ENCODE results near the gene NLRP4.

- TF ChIP-seq POLR2A (IDR thresholded peaks at IDR 0.05; ENCODE audit: control extremely low read depth in 1 of 2, low read depth in 2 of 2, low read length in 2 of 2), result no peak
- no peak for TF ChIP-seq SP1 (IDR thresholded peaks at IDR 0.05; ENCODE audit: low read depth, low read length)
- TF ChIP-seq MAX (IDR thresholded peaks at IDR 0.05), result no peak
- TF ChIP-seq BCL11A (IDR thresholded peaks at IDR 0.05; ENCODE audit: low read depth in 2 of 2, low read length in 2 of 2), result no peak
- TF ChIP-seq, protein P1, sequence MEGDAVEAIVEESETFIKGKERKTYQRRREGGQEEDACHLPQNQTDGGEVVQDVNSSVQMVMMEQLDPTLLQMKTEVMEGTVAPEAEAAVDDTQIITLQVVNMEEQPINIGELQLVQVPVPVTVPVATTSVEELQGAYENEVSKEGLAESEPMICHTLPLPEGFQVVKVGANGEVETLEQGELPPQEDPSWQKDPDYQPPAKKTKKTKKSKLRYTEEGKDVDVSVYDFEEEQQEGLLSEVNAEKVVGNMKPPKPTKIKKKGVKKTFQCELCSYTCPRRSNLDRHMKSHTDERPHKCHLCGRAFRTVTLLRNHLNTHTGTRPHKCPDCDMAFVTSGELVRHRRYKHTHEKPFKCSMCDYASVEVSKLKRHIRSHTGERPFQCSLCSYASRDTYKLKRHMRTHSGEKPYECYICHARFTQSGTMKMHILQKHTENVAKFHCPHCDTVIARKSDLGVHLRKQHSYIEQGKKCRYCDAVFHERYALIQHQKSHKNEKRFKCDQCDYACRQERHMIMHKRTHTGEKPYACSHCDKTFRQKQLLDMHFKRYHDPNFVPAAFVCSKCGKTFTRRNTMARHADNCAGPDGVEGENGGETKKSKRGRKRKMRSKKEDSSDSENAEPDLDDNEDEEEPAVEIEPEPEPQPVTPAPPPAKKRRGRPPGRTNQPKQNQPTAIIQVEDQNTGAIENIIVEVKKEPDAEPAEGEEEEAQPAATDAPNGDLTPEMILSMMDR (IDR thresholded peaks at IDR 0.05; ENCODE audit: control extremely low read depth in 1 of 3, insufficient read depth in 1 of 3, low read depth in 1 of 3, low read length in 3 of 3), result no peak
- TF ChIP-seq CHD2 (IDR thresholded peaks at IDR 0.05; ENCODE audit: low read length), result no peak
- TF ChIP-seq, protein P2, sequence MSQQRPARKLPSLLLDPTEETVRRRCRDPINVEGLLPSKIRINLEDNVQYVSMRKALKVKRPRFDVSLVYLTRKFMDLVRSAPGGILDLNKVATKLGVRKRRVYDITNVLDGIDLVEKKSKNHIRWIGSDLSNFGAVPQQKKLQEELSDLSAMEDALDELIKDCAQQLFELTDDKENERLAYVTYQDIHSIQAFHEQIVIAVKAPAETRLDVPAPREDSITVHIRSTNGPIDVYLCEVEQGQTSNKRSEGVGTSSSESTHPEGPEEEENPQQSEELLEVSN (IDR thresholded peaks at IDR 0.05), result no peak
- TF ChIP-seq CBX5 (IDR thresholded peaks at IDR 0.05; ENCODE audit: low read depth, low read length), result no peak
- no peak for TF ChIP-seq POLR2AphosphoS5 (IDR thresholded peaks at IDR 0.05; ENCODE audit: low read depth, low read length)
- no peak for TF ChIP-seq ZNF274 (IDR thresholded peaks at IDR 0.05; ENCODE audit: borderline replicate concordance, extremely low read depth, low read length)
- TF ChIP-seq TCF12 (IDR thresholded peaks at IDR 0.05; ENCODE audit: low read depth, low read length), result no peak
- no peak for TF ChIP-seq SIN3A (conservative IDR thresholded peaks at IDR 0.05 in 1 of 2, IDR thresholded peaks at IDR 0.05 in 1 of 2; ENCODE audit: low read depth in 1 of 2, low read length in 2 of 2)
- no peak for TF ChIP-seq JUN (IDR thresholded peaks at IDR 0.05; ENCODE audit: low read depth, low read length)
- TF ChIP-seq HDAC2 (IDR thresholded peaks at IDR 0.05; ENCODE audit: borderline replicate concordance in 1 of 2, low read depth in 2 of 2, low read length in 2 of 2), result no peak
Measured at GRCh38 chr19:55902080-55902751, 65.9 kb downstream of the NLRP4 start.

All from H1 (cell line).